ENCODE measurements around the gene GRM6.

DNA sequence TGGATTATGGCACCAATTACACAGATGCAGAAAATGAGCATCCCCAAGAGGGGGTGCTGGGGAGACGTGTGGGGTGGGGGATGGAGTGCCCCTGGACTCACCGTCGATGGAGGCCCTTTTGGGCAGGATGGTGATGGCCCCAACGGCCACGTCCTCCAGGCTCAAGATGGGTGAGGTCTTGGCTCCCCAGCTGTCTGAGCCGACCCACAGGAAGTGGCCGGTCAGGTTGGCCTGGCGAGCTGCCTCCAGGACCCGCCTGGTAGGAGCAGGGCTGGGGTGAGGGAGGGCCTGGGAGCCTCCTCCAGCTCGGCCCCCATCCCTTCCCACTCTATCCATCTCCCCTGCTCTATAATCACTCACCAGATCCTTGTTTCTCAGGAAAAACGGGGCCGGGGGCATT, 4.6 kb downstream of the GRM6 start:
- TF ChIP-seq, protein P1, sequence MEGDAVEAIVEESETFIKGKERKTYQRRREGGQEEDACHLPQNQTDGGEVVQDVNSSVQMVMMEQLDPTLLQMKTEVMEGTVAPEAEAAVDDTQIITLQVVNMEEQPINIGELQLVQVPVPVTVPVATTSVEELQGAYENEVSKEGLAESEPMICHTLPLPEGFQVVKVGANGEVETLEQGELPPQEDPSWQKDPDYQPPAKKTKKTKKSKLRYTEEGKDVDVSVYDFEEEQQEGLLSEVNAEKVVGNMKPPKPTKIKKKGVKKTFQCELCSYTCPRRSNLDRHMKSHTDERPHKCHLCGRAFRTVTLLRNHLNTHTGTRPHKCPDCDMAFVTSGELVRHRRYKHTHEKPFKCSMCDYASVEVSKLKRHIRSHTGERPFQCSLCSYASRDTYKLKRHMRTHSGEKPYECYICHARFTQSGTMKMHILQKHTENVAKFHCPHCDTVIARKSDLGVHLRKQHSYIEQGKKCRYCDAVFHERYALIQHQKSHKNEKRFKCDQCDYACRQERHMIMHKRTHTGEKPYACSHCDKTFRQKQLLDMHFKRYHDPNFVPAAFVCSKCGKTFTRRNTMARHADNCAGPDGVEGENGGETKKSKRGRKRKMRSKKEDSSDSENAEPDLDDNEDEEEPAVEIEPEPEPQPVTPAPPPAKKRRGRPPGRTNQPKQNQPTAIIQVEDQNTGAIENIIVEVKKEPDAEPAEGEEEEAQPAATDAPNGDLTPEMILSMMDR (conservative IDR thresholded peaks at IDR 0.05): no peak
- TF ChIP-seq ZFX (IDR thresholded peaks at IDR 0.05): no peak

All from C4-2B (cell line).